Measurements from ENCODE around the gene DIPK1C.

Gene DIPK1C

GRCh38 chr18:74387383-74387782 is 69.7 kb downstream of the DIPK1C start:
- ChIA-PET CTCF (interaction anchor here (0.9 to 1.1 kb wide), 2 partner anchors 9 to 13 kb away, joined by 3 to 4 read pairs; no protein-coding TSS in a partner anchor), POLR2A (no interaction called here)
- no peak for TF ChIP-seq CTCF (IDR thresholded peaks at IDR 0.05; ENCODE audit: control extremely low read depth, extremely low read depth, low read depth, missing control alignments)
- no peak for DNase-seq (ENCODE audit: extremely low spot score)
